HG02852 (cell line): ENCODE measurements around the gene NANP.

Experiments
- ATAC-seq: cut with Tn5 transposase; IDR thresholded peaks from one replicate; pipeline ENCODE4 v1.9.1; 2021; ENCODE audit warnings: mild to moderate bottlenecking, moderate library complexity; ENCODE audit not compliant: unreplicated experiment

The NANP gene

DNA sequence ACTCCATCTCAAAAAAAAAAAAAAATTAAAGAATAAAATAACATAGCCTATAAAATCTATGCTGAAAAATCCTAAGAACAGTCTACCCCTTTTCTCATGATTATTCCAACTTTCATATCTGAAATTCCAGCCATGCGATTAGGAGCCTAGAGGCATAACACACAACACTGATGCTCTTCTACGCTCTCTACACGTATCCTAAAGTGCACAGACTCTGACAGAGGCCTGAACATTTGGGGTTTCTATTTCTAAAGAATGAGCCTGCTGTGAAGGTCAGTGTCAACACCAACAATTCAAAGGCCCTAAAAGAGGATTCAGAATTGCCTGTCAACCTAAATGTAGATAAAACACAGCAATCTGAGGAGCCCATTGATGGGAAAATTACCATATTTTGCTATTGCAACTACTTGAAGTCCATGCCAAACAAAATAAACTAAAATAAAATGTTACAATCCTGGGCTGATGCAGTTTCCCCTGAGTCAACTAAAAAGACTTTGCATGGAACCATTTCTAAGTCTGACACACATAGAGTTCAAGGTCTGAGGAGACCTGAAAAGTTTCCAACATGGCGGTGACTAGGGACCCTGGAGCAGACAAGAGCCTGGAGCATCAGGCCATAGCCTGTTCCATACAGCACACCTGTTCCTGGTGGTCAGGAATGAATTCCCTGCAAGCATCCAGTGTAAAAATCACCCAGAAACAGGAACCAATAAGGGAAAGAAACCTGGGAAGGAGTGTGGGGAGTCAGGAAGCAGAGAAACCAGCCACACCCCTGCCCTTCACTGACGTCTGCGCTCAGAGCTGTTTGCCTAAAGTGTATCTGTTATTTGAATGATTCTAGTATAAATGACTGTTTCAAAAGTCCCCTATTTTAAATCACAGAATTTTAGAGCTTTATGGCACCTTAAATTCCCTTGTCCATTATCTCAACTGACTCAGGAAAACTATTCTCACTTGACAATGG is 50.2 kb downstream of the NANP start:
- no peak for ATAC-seq

DNA sequence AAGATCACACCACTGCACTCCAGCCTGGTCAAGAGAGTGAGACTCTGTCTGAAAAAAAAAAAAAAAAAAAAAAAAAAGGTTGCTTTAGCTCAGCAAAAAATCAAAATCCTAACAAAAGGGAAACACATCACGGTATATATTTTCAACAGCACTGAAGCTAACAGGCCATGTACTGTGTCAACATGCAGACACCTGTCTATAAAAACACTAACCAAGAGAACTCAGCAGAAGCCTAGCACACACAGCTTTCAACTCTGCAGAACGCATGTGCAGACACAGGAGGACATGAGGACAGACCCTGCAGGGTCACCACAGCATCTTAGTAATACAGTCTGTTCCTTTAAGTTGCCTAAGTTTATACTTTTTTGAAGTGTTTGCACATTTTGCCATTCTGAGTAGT is 52.0 kb downstream of the NANP start:
- no peak for ATAC-seq

DNA sequence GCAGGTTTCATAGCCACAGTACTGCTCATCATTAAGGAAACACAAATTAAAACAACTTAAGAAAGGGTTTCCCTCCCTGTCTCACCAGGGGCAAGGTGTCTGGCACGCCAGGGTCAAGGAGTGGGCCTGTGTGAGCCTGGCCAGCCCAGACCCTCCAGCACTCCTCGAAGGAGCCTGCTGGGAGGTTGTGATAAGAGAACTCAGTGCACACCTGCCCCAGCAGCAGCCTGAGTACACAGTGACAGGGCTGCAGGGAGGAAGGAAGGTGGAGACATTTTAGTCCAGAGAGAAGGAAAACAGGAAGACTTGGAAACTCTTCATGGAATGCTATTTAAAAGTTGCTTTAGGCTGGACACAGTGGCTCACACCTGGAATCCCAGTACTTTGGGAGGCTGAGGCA is 52.6 kb downstream of the NANP start:
- no peak for ATAC-seq

DNA sequence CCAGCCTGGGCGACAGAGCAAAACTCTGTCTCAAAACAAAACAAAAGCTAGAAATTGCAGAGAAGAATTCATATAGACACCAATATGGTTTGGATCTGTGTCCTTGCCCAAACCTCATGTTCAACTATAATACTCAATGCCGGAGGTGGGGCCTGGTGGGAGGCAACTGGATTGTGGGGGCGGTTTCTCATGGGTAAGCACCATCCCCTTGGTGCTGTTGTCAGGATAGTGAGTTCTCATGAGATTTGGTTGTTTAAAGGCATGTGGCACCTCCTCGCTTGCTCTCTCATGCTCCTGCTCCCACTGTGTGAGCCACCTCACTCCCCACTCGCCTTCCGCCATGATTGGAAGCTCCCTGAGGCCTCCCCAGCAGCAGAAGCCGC is 53.7 kb downstream of the NANP start:
- ATAC-seq, result no peak

DNA sequence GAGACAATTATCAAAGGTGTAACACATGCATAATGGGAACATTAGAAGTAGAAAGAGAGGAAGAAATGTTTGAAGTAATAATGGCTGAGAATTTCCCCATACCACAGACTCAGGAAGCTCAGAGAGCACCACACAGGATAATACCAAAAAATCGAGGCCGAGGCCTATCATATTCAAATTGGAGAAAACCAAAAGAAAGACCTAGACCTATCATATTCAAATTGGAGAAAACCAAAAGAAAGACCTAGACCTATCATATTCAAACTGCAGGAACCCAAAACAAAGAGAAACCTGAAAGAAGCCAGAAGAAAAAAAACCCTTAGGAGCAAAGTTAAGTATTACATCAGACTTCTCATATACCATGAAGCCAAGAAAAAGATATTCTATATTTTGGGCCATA is 56.5 kb downstream of the NANP start:
- ATAC-seq, result no peak

DNA sequence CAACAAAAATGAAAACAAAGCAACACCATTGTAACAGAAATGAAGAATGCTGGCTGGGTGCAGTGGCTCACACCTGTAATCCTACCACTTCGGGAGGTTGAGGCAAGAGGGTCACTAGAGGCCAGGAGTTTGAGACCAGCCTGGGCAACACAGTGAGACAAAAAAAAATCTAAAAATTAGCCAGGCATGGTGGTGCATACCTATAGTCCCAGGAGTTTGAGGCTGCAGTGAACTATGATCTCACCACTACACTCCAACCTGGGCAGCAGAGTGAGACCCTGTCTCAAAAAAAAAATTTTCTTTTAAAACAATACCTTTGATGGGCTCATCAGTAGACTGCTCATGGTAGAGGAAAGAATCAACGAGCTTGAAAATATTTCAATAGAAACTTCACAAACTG is 57.0 kb downstream of the NANP start:
- no peak for ATAC-seq

DNA sequence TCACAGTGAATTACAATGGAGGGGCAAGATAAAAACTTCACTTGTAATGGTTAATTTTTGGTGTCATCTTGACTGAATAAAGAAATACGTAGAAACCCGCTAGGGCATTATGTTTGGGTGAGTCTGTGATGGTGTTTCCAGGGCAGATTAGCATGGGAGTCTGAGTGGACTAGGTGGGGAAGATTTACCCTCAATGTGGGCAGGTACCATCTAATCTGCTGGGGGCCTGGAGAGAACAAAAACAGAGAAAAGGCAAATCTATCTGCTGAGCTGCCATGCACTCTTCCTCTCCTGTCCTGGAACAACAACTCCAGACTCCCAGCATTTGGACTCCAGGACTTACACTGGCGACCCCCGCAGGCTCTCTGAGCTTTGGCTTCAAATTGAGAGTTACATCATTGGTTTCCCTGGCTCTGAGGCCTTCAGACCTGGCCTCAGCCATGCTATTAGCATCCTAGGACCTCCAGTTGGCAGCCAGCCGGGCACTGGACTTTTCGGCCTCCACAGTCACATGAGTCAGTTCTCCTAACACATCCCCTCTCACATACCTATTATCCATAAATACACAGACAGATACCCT is 58.1 kb downstream of the NANP start:
- no peak for ATAC-seq

DNA sequence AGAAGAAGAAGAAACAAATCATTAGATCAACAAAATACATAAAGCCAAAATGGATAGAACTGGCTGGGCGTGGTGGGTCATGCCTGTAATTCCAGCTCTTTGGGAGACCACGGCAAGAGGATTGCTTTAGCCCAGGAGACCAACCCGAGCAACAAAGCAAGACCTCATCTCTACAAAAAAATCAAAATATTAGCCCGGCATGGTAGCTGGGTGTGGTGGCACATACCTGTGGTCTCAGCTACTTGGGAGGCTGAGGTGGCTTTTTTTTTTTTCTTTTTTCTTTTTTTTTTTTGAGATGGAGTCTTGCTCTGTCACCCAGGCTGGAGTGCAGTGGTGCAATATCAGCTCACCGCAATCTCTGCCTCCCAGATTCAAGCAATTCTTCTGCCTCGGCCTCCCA is 59.9 kb downstream of the NANP start:
- ATAC-seq, result no peak

DNA sequence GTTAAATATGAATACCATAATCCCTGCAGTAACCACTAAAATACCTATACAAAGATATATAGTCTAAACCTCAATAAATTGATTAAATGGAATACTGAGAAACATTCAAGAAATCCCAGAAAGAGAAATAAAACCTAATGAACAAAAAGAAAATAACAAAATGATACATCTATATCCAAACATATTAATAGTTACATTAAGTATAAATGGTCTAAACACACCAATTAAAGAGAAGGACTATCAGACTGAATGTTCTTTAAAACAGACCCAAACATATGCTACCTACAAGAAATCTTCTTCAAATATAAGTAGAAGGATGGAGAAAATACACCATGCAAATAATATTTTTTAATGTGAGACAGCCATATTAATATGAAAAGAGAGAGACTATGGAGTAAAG is 60.5 kb downstream of the NANP start:
- ATAC-seq, result no peak
